ENCODE measurements around the gene SLC4A9.

Gene SLC4A9

DNA sequence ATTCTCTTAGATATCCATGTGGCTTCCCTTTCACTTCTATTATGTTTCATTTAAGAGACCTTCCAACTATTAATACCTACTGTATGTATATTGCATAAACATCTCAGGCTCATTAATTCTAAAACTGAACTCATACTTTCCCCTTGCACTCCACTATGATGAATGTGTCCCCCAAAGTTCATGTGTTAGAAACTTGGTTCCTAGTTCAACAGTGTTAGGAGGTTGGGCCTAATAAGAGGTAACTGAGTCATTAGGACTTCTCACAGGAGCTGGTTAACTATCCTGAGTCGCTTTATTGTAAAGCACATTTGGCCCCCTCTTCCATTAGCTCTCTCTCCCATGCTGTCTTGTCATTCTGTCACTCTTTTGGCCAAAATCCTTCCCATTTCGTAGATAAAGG is 63.6 kb downstream of the SLC4A9 start:
- no peak for DNase-seq (ENCODE audit: extremely low spot score)
- TF ChIP-seq FOXM1 (IDR thresholded peaks at IDR 0.05; ENCODE audit: borderline replicate concordance) (no peak), HDGF (IDR thresholded peaks at IDR 0.05; ENCODE audit: borderline replicate concordance) (no peak), TARDBP (IDR thresholded peaks at IDR 0.05) (no peak), ZNF384 (IDR thresholded peaks at IDR 0.05) (no peak), L3MBTL2 (conservative IDR thresholded peaks at IDR 0.05) (no peak), BHLHE40 (IDR thresholded peaks at IDR 0.05; ENCODE audit: borderline replicate concordance) (no peak)
- TF ChIP-seq, protein P1, sequence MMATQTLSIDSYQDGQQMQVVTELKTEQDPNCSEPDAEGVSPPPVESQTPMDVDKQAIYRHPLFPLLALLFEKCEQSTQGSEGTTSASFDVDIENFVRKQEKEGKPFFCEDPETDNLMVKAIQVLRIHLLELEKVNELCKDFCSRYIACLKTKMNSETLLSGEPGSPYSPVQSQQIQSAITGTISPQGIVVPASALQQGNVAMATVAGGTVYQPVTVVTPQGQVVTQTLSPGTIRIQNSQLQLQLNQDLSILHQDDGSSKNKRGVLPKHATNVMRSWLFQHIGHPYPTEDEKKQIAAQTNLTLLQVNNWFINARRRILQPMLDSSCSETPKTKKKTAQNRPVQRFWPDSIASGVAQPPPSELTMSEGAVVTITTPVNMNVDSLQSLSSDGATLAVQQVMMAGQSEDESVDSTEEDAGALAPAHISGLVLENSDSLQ (IDR thresholded peaks at IDR 0.05), result no peak
- ChIA-PET POLR2A (interaction anchor here (1.0 kb wide), 1 partner anchor 224 kb away, joined by 3 read pairs; the partner anchor contains the start of genes IK and NDUFA2), CTCF (no interaction called here)

DNA sequence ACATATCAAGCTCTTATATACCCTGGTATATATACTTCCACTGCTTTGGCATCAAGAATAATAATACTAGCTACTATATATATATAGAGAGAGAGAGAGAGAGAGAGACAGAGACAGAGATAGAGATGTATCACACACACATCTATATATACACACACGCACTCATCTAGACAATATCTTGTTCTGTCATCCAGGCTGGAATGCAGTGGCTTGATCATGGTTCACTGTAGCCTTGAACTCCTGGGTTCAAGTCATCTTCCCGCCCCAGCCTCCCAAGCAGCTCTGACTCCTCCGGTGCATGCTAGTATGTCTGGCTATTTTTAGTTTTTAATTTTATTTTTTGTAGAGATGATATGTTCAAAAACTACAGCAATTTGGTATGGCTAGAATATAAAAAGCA is 64.1 kb downstream of the SLC4A9 start:
- POLR2A ChIA-PET, result interaction anchor here (1.0 to 1.4 kb wide), 2 partner anchors 21 to 223 kb away, joined by 3 to 6 read pairs; partner anchors contain the start of genes IK and NDUFA2

More for the DNA sequence above, 64.1 kb downstream of the SLC4A9 start:
- CTCF ChIA-PET, result no interaction called here
- no peak for DNase-seq (ENCODE audit: extremely low spot score)
- no peak for TF ChIP-seq FOXM1 (IDR thresholded peaks at IDR 0.05; ENCODE audit: borderline replicate concordance)
- TF ChIP-seq SUZ12 (IDR thresholded peaks at IDR 0.05), result no peak
- no peak for TF ChIP-seq ZNF384 (IDR thresholded peaks at IDR 0.05)
- TF ChIP-seq HDGF (IDR thresholded peaks at IDR 0.05; ENCODE audit: borderline replicate concordance), result no peak
- TF ChIP-seq TARDBP (IDR thresholded peaks at IDR 0.05), result no peak
- no peak for TF ChIP-seq FOXK2 (IDR thresholded peaks at IDR 0.05)
- TF ChIP-seq FOXA1 (IDR thresholded peaks at IDR 0.05), result no peak
- no peak for TF ChIP-seq L3MBTL2 (conservative IDR thresholded peaks at IDR 0.05)
- TF ChIP-seq LEF1 (IDR thresholded peaks at IDR 0.05; ENCODE audit: borderline replicate concordance), result no peak
- TF ChIP-seq, protein P1 (IDR thresholded peaks at IDR 0.05), result no peak
- TF ChIP-seq ELF4 (IDR thresholded peaks at IDR 0.05), result no peak
- no peak for TF ChIP-seq NFRKB (IDR thresholded peaks at IDR 0.05)
- TF ChIP-seq BHLHE40 (IDR thresholded peaks at IDR 0.05; ENCODE audit: borderline replicate concordance), result no peak
- TF ChIP-seq ARNT (IDR thresholded peaks at IDR 0.05), result no peak
- no peak for TF ChIP-seq CTBP1 (IDR thresholded peaks at IDR 0.05; ENCODE audit: borderline replicate concordance)
- no peak for TF ChIP-seq SP1 (IDR thresholded peaks at IDR 0.05)

Data from HEK293T (cell line).